ENCODE data around the gene RIMBP3C.

GRCh38 chr22:21590809-21591641, 39.8 kb upstream of the RIMBP3C start:
- TF ChIP-seq, protein P1, sequence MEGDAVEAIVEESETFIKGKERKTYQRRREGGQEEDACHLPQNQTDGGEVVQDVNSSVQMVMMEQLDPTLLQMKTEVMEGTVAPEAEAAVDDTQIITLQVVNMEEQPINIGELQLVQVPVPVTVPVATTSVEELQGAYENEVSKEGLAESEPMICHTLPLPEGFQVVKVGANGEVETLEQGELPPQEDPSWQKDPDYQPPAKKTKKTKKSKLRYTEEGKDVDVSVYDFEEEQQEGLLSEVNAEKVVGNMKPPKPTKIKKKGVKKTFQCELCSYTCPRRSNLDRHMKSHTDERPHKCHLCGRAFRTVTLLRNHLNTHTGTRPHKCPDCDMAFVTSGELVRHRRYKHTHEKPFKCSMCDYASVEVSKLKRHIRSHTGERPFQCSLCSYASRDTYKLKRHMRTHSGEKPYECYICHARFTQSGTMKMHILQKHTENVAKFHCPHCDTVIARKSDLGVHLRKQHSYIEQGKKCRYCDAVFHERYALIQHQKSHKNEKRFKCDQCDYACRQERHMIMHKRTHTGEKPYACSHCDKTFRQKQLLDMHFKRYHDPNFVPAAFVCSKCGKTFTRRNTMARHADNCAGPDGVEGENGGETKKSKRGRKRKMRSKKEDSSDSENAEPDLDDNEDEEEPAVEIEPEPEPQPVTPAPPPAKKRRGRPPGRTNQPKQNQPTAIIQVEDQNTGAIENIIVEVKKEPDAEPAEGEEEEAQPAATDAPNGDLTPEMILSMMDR (IDR thresholded peaks at IDR 0.05; ENCODE audit: control extremely low read depth in 1 of 3, insufficient read depth in 1 of 3, low read depth in 1 of 3, low read length in 3 of 3): no peak
- TF ChIP-seq TEAD4 (IDR thresholded peaks at IDR 0.05; ENCODE audit: low read depth, low read length) (no peak), USF2 (IDR thresholded peaks at IDR 0.05; ENCODE audit: low read length) (no peak), SIX5 (IDR thresholded peaks at IDR 0.05; ENCODE audit: low read depth, low read length) (no peak), EP300 (IDR thresholded peaks at IDR 0.05; ENCODE audit: borderline replicate concordance in 1 of 2, low read depth in 2 of 2, low read length in 2 of 2) (no peak), ZNF274 (IDR thresholded peaks at IDR 0.05; ENCODE audit: borderline replicate concordance, extremely low read depth, low read length) (no peak), YY1 (IDR thresholded peaks at IDR 0.05; ENCODE audit: low read depth, low read length) (no peak), TAF1 (IDR thresholded peaks at IDR 0.05; ENCODE audit: low read depth, low read length) (no peak), KDM5A (IDR thresholded peaks at IDR 0.05; ENCODE audit: low read length) (no peak), POLR2AphosphoS5 (IDR thresholded peaks at IDR 0.05; ENCODE audit: low read depth, low read length) (no peak), SP4 (IDR thresholded peaks at IDR 0.05; ENCODE audit: low read length) (no peak), GABPA (IDR thresholded peaks at IDR 0.05; ENCODE audit: borderline replicate concordance, insufficient read depth, low read length) (no peak)
